HL-60 (cell line): ENCODE data around the gene TRAP1.

Experiments used
- CTCF ChIP-seq: IDR thresholded peaks from one replicate; pipeline ENCODE4 v1.5.1; 2011; ENCODE audit warnings: low read length, control low read depth, inconsistent platforms; ENCODE audit not compliant: insufficient read depth
- POLR2AphosphoS5 ChIP-seq: IDR thresholded peaks from 2 replicates; pipeline ENCODE4 v1.6.1; 2012; ENCODE audit warnings: low read depth
- REST ChIP-seq: IDR thresholded peaks from 2 replicates; pipeline ENCODE4 v1.6.1; 2012; ENCODE audit warnings: low read depth; ENCODE audit not compliant: insufficient replicate concordance

DNA sequence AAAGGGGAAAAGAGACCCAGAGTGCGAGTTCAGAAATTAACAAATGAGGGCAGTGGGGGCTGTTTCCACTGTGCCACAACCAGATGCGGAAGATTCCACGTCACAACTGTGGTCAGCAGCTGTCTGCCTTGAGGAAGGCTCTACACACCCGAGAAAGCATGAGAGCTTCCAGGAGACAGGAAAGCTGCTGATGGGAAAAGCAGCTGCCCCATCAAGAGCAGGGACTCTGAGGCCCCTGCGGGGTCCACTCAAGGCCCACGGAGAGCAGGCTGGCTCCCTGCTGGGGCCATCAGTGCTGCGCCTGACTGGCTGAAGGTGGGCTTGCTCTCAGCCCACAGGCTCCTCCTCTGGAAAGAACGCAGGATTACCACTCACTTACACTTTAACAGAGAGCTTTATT lies 14.8 kb upstream of the TRAP1 start:
- TF ChIP-seq CTCF (no peak), POLR2AphosphoS5 (no peak), REST (no peak)
